GM10248 (cell line): Measurements from ENCODE around the gene PTP4A2.

ENCODE experiments used
- CTCF ChIA-PET: fragments of 300-600 bp; sonication (Branson Sonifier 250); formaldehyde crosslinking; extraction: SDS; loops from one replicate; lab custom pipeline; 2021; ENCODE audit warnings: antibody characterized with exemption; lab: Yijun Ruan, JAX
- POLR2A ChIA-PET: fragments of 350-650 bp; sonication (Branson Sonifier 250); formaldehyde crosslinking; extraction: SDS; loops from one replicate; lab custom pipeline; 2020; ENCODE audit warnings: antibody characterized with exemption; lab: Yijun Ruan, JAX
- DNase-seq: peaks from one replicate; pipeline ENCODE4 v3.0.0; 2012; ENCODE audit errors: extremely low spot score
- TF ChIP-seq, protein P1 (sequence below): IDR thresholded peaks from 2 replicates; pipeline ENCODE4 v1.5.1; 2012; ENCODE audit warnings: mild to moderate bottlenecking, low read depth; ENCODE audit errors: extremely low read depth, missing control alignments, control extremely low read depth

The PTP4A2 gene

DNA sequence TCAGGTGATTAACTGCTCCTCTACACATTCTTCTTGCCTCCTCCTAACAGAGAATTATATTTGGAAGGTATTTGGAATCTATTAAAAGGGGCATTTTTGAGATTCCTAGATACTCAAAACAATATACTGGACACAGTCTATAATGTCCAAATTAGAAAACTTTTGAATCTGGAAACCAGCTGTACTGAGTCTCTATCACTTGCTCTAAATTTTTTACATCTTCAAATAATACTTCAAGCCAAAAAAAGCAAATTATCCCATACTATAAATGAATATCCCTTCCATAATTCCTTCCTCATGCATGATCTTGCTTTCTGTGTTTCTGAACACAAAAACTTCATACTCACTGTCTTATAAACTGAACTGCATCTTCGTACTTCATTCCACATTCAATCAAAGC, 28.5 kb downstream of the PTP4A2 start:
- DNase-seq: no peak
- TF ChIP-seq, protein P1, sequence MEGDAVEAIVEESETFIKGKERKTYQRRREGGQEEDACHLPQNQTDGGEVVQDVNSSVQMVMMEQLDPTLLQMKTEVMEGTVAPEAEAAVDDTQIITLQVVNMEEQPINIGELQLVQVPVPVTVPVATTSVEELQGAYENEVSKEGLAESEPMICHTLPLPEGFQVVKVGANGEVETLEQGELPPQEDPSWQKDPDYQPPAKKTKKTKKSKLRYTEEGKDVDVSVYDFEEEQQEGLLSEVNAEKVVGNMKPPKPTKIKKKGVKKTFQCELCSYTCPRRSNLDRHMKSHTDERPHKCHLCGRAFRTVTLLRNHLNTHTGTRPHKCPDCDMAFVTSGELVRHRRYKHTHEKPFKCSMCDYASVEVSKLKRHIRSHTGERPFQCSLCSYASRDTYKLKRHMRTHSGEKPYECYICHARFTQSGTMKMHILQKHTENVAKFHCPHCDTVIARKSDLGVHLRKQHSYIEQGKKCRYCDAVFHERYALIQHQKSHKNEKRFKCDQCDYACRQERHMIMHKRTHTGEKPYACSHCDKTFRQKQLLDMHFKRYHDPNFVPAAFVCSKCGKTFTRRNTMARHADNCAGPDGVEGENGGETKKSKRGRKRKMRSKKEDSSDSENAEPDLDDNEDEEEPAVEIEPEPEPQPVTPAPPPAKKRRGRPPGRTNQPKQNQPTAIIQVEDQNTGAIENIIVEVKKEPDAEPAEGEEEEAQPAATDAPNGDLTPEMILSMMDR: no peak
- ChIA-PET POLR2A (no interaction called here), CTCF (interaction anchor here (1.8 to 2.7 kb wide), 2 partner anchors 8 to 54 kb away, joined by 3 to 10 read pairs; no protein-coding TSS in a partner anchor)

DNA sequence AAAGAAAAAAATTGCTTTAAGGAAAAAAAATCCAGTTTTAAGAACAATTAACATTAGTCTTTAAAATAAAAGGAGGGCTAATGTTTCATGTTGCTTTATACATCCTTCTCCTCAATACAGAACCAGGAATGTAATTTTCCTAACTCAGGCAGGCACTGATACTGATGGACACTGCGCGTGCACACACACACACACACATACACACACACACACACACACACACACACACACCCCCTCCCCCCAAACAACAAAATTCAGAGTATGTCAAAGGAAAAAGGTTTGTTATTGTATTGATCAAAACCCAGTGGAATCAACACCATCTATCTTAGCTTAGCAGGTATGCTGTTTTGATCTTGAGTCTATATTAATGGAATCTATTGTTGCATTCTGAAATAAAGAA, 31.6 kb downstream of the PTP4A2 start:
- ChIA-PET POLR2A (interaction anchor here (0.6 to 1.1 kb wide), 2 partner anchors 8 to 165 kb away, joined by 3 read pairs; no protein-coding TSS in a partner anchor), CTCF (interaction anchor here (1.2 kb wide), 1 partner anchor 55 kb away, joined by 3 read pairs; no protein-coding TSS in a partner anchor)
- no peak for DNase-seq
- TF ChIP-seq, protein P1: no peak

DNA sequence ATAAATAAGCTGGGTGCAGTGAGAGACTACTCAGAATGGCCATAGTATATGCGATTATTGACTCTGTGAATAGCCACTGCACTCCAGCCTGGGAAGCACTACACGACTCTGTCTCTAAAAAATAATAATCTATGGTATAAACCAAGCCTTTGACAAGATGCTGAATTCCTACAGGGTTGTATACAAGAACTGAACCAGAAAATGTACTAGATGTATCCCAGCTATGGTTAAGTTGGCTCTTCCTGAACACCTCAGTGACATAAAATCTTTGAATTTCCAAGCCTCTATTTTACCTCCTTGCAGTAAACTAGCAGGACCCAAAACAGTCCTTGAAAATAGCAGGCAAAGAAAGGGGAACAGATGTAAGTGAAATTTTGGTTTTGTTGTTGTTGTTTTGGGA, 32.5 kb downstream of the PTP4A2 start:
- TF ChIP-seq, protein P1: no peak

DNA sequence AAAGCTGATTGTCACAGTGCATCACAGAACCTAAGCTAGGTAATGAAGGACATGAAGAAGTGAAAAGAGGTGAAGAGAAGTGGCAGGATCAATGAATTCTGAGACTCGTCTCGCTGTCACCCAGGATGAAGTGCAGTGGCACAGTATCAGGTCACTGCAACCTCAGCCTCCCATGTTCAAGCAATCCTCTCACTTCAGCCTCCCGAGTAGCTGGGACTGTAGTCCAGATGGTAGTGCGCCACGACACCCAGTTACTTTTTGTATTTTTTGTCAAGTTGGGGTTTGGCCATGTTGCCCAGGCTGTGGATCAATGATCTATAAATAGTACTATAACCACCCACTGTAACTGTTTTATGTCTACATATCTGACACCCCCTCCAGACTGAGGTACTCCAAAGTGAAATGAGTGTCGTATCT, 33.1 kb downstream of the PTP4A2 start:
- ChIA-PET POLR2A (interaction anchor here (1.3 kb wide), 1 partner anchor 59 kb away, joined by 3 read pairs; no protein-coding TSS in a partner anchor), CTCF (interaction anchor here (0.8 to 5.2 kb wide), 6 partner anchors 9 to 59 kb away, joined by 3 to 23 read pairs (median 4); no protein-coding TSS in a partner anchor)
- TF ChIP-seq, protein P1: no peak
- DNase-seq: no peak

More for the DNA sequence above, 32.5 kb downstream of the PTP4A2 start:
- ChIA-PET POLR2A (interaction anchor here (1.1 to 1.3 kb wide), 2 partner anchors 9 to 58 kb away, joined by 3 read pairs; no protein-coding TSS in a partner anchor), CTCF (interaction anchor here (0.8 to 5.2 kb wide), 6 partner anchors 10 to 58 kb away, joined by 3 to 23 read pairs (median 4); no protein-coding TSS in a partner anchor)
- no peak for DNase-seq

DNA sequence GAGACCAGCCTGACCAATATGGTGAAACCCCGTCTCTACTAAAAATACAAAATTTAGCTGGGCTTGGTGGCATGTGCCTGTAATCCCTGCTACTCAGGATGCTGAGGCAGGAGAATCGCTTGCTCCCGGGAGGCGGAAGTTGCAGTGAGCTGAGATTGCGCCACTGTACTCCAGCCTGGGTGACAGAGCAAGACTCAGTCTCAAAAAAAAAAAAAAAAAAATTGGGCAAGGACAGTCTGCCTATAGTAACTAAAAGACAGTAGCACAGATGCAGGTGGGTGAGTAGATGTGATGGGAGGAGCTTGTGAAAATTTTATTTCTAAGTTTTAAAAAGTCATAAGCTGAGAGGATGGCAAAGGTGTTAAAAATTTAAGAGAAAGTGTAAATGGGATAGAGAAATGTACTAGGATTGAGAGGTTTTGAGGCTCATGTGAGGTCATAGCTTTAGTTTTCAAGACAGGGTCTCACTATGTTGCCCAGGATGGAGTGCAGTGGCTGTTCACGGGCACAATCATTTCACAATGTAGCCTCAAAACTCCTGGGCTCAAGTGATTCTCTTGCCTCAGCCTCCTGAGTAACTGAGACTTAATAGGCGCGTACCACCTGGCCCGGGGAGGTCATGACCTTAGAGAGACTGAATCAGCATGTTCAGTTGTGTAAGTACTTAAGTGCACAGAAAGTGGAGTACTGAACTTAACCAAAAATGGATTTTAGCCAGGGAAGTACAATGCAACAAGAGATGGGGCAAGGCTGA, 33.7 kb downstream of the PTP4A2 start:
- CTCF ChIA-PET: interaction anchor here (0.9 to 5.2 kb wide), 12 partner anchors 9 to 158 kb away, joined by 3 to 23 read pairs (median 4); no protein-coding TSS in a partner anchor
- POLR2A ChIA-PET: interaction anchor here (1.3 kb wide), 1 partner anchor 60 kb away, joined by 3 read pairs; no protein-coding TSS in a partner anchor
- DNase-seq: no peak
- TF ChIP-seq, protein P1: no peak

DNA sequence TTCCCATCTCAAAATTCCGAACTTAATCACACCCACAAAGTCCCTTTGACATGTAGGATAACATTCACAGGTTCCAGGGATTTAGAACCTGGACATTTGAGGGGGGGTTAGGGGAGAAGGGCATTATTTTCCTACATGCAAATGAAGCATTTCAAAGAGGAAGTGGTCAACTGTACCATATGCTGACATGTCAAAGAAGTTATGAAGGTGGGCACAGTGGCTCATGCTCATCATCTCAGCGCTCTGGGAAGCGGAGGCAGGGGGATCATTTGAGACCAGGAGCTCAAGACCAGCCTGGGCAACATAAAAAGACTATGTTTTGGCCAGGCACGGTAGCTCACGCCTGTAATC, 35.7 kb downstream of the PTP4A2 start:
- no peak for DNase-seq
- TF ChIP-seq, protein P1: no peak
- ChIA-PET CTCF (interaction anchor here (0.9 to 5.2 kb wide), 3 partner anchors 11 to 62 kb away, joined by 3 to 23 read pairs (median 3); no protein-coding TSS in a partner anchor), POLR2A (interaction anchor here (1.0 kb wide), 1 partner anchor 11 kb away, joined by 4 read pairs; no protein-coding TSS in a partner anchor)
